22Rv1 (cell line): ENCODE results near the gene MRM1.

Source experiments
- ZFX ChIP-seq: fragments of 450-650 bp; IDR thresholded peaks from 2 replicates; pipeline ENCODE4 v1.6.1; 2017; ENCODE audit warnings: antibody characterized with exemption, borderline replicate concordance
- TF ChIP-seq, protein P1 (sequence below): fragments of 450-650 bp; IDR thresholded peaks from 2 replicates; pipeline ENCODE4 v1.5.1; 2017; ENCODE audit warnings: mild to moderate bottlenecking

DNA sequence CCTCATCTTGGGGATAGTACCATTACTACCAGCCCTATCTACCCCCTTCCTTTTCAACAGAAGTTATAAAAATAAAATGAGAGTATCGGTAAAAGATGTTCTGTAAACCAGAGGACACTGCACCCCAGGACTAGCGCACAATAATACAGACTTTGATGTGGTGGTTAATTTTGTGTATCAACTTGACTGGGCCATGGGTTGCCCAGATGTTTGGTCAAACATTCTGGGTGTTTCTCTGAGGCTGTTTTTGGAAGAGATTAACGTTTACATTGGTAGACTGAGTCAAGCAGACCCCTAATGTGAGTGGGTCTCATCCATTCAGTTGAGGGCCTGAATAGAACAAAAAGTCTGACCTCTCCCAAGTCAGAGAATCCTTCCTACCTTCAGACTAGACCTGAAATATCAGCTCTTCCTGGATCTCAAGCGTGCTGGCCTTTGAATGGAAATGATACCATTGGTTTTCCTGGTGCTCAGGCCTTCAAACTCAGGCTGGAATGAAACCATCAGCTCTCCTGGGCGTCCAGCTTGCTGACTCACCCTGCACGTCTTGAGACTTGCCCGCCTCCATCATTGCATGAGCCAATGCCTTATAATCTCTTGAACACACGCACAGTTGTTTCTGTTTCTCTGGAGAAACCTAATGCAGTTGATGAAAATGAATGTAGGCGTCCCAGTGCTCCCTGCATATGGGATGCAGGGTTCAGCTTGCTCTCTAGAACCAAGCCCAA, 10.1 kb downstream of the MRM1 start:
- TF ChIP-seq, protein P1, sequence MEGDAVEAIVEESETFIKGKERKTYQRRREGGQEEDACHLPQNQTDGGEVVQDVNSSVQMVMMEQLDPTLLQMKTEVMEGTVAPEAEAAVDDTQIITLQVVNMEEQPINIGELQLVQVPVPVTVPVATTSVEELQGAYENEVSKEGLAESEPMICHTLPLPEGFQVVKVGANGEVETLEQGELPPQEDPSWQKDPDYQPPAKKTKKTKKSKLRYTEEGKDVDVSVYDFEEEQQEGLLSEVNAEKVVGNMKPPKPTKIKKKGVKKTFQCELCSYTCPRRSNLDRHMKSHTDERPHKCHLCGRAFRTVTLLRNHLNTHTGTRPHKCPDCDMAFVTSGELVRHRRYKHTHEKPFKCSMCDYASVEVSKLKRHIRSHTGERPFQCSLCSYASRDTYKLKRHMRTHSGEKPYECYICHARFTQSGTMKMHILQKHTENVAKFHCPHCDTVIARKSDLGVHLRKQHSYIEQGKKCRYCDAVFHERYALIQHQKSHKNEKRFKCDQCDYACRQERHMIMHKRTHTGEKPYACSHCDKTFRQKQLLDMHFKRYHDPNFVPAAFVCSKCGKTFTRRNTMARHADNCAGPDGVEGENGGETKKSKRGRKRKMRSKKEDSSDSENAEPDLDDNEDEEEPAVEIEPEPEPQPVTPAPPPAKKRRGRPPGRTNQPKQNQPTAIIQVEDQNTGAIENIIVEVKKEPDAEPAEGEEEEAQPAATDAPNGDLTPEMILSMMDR = no peak
- no peak for TF ChIP-seq ZFX
